COLO829 (cell line): Measurements from ENCODE around the gene IL10RA.
"Not testable (repeated sequence)": the region's sequence is repeated elsewhere in the genome, so short reads cannot be mapped to it uniquely, and the experiment has no call there.

Experiments used
- DNase-seq: peaks from one replicate; pipeline ENCODE4 v3.0.0; 2012; ENCODE audit warnings: low spot score

The IL10RA gene

DNA sequence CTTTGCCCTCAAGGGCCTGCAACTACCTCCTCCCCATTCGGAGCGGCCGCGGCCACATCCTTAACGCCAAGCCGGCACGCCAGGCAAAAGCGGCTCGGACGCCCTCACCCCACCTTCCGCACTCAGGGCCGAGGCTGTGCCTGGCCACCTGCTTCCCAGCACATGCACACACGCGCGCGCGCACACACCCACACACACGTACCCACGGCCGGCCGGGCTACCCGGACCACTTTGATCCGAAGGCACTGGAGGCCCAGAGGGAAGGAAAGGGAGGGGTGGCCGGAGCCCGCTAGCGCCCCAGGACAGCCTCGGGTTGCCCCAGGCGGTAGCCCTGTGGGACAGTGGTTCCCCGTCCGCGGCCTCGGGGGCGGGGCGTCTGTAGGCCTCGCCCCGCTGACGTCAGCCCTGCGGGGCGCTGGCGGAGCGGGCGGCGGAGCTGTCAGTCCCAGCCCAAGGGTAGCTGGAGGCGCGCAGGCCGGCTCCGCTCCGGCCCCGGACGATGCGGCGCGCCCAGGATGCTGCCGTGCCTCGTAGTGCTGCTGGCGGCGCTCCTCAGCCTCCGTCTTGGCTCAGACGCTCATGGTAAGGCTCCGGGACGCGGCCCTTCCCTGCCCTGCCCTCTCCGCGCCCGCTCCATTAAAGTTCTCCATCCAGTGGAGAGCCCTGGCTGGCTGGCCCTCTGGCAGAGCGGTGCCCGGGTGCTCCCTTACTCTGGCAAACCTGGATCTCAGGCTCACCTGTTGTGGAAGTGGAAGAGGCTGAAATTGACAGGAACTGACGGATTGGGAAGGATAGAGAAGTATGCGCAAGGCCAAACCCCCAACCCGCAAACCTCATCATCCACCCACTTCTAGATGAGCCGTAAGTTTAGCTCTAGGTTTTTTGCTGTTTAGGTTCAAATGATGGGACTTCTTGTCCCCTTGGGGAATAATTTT lies at the start of gene IL10RA:
TSS of gene IL10RA (plus strand) at position 442 of the 935 bp plus-strand sequence. CDS start at position 516, 74 bp downstream.
- DNase-seq: peak; percentile 23

DNA sequence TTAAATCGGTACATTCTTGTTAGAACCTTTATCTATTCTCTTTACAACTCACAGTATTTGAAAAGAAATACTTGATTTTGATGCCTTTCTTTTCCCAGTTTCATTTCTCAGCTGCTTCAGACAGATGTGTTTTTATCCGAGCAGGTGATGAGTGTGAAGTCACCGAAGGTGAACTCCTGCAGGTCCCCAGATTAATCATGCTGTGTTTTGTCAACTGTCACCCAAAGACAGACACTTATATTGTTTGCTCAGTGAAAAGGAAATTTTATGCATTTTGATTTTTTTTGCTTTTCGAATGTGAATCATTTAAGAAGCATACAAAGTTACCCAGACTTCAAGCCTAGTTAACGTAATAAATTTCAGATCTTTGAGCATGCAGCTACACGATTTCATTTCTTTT lies 49.2 kb upstream of the IL10RA start:
- no peak for DNase-seq

DNA sequence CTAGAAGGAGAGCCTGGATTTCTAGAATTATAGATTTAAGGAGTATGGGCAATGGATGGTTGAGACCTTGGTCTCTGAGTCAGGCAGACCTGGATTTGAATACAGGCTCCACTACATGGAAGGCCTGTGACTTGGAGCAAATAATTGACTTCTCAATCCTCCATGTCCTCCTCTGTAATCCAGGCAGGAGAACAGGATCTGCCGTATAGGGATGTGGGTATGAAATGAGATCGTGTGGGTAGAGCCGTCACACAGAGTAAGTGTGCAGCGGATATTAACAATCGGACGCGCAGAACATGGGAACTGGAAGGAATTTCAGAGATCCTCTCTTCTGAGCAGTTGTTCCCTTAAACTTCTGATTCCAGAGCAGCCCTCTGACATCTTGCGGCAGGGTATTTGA lies 45.5 kb upstream of the IL10RA start:
- no peak for DNase-seq

DNA sequence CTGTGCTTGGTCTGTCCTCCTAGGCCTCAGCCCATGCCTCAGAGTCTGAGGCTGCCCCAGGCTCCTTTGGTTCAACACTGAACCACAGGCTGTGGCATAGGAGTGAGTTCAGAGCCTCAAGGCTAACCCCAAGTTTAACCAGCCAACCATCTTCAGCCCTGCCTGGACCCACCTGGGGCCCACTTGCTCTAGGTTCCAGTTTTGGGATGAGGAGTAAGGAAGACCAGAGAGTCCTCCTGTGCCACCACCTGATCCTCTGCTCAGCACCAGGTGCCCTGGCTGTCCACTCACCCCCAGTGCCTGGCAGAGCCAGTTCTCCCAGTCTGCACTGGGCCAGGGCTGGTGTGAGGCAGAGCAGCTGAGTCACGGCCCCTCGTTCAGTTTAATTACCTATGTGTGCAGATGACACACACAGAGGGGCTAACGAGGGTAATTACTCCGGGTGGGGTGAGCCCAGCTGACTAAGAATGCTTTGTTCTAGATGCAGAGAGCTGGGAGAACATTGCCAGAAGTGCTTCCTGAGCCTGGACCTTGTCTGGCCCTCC lies 45.0 kb upstream of the IL10RA start:
- no peak for DNase-seq

DNA sequence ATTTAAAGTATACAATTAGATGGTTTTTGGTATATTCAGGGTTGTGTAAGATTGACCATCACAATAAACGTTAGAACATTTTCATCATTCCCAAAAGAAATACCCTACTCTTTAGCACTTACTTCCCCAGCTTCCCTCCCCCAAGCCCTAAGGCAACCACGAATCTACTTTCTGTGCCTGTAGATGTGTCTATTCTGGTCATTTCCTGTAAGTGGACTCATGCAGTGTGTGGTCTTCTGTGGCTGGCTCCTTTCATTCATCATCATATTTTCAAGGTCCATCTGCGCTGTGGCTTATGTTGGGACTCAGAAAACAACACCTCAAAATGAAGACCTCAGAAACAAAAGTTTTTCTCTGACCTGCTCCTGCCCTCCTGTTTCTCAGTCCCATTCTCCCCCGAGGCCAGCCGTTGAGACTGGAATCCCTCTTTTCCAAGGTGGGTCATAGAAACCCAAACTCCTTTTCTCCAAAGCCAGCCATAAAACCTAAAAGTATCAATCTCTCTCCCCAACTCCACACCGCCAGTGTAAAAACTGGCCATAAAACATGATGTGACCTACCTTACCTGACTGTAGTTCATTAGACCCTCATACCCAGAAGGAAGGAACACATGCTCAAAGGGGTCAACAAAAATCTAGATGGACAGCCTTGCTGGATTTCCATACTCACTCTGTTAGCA lies 44.1 kb upstream of the IL10RA start:
- no peak for DNase-seq

DNA sequence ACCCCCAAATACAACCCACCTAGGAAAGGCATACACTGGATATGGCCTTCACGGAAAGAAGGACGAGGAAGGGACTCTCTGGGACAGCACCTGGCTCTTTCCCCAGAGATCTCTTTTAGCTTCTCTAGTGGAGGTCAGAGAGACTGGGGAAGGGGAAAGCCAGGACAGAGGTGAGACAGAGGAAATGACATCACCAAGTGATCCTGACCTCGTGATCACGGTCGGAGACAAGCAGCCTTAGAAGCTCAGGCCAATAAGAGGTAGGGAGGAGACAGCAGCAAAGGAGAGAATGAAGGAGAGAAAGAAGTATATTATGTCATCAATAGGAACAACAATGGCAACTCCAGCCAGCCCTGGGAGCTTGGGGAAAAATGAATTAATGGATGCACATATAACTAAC lies 41.6 kb upstream of the IL10RA start:
- DNase-seq: no peak

DNA sequence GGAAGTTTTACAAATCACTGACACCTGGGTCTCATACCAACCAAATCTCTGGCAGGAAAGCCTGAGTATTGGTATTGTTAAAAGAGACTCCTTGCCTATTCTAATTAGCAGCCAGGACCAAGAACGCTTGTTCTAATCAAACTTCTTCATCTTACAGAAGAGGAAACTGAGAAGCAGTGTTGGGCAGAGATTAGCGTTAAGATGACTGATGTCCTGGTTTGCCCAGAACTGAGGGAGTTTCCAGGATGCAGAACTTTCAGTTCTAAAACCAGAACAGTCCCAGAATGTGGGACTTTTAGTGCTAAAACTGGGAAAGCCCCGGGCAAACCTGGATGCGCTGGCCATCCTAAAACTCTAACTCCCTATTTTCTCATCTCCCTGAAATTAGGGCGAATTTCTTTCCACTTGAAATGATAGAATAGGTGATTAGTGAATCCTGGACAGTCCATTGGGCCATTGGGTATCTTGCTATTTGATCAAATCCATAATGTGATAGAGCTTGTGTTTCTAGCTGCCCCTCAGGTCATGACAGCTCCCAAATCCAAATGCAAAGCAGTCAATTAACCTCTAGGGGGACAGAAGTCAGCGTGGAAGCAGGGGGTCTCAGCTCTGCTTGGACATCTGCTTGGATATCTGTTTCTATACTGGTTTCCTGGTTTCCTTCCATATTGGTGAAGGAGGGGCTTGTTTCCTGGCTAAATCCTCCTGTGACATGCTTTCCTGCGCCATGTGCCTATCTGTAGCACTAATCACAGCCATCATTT lies 41.0 kb upstream of the IL10RA start:
- no peak for DNase-seq

DNA sequence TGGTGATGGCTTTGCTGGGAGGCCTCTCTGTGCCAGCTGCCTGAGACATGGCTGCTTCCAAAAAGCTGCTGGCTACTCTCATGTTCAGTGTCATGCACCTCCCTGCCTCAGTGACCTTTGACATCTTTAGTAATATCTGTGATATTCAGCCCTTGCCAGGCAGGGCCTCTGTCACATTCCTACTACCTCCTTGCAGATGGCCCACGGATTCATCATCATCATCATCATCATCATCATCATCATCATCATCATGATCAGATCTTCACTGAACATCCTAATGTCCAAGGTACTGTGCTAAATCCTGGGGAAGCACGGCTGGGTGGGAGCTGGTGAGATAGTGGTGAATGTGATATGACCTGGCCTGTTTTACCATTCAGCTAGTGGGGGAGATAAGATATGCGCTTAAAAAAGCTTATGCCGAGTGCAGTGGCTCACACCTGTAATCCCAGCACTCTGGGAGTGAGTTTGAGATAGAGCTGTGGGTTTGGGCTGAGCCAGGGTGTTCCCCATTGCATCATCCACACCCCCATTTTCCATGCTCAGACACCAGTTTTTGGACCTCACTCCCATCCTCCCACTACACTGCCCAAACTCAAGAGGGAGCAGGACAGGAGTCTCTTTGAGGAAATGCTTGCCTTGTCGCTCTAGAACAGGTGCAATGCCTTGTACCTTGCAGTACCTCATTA lies 39.9 kb upstream of the IL10RA start:
- DNase-seq: no peak

DNA sequence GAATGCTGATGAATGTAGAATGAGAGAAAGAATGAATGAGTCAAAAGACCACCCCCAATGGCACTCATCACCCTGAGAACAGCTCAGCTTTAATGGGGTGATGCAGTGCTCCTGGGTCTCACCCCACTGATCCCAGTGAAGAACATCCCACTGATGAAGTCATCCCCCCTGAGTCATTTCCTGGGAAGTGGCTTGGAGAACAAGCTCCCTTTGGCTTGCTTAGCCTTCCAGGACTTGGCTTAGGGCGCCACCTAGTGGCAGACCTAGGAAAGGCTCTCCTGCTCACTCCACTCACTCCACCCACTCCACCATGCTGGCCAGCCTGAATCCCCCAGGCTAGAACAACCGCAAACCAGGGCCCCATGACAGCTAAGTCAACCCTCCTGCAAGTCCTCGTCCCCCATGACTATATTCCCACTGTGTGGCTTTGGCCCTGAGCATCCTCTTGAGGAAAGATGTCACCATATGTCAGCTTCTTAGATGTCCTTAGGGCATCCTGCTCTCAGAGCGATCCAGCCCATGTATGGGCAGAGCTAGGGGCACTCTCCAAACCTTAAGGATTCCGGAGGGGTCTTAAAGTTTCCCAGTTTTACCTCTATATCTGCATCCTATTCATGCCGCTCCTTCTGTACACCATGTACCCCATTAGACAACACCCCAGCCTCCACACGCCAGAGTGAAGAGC lies 39.2 kb upstream of the IL10RA start:
- peak; percentile 84 for DNase-seq

DNA sequence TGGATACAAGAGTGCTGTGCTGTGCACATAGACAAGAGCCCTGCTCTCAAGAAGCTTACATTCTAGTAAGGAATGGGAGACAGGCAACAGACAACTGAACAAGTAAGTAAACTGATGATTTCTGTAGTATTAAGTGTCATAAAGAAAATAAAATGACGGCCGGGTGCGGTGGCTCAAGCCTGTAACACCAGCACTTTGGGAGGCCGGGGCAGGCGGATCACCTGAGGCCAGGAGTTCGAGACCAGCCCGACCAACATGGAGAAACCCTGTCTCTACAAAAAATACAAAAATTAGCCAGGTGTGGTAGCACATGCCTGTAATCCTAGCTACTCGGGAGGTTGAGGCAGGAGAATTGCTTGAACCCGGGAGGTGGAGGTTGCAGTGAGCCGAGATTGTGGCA lies 38.4 kb upstream of the IL10RA start:
- DNase-seq: not testable (repeated sequence)

DNA sequence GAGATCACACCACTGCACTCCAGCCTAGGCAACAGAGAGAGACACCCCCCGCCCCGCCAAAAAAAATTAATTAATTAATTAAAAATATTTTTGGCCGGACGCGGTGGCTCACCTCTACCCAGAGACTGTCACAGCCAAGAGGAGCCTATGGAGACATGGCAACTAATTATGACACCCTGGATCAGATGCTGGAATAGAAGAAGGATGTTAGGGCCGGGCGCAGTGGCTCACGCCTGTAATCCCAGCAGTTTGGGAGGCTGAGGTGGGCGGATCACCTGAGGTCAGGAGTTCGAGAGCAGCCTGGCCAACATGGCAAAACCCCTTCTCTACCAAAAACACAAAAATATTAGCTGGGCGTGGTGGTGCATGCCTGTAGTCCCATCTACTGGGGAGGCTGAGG lies 37.7 kb upstream of the IL10RA start:
- DNase-seq: not testable (repeated sequence)

DNA sequence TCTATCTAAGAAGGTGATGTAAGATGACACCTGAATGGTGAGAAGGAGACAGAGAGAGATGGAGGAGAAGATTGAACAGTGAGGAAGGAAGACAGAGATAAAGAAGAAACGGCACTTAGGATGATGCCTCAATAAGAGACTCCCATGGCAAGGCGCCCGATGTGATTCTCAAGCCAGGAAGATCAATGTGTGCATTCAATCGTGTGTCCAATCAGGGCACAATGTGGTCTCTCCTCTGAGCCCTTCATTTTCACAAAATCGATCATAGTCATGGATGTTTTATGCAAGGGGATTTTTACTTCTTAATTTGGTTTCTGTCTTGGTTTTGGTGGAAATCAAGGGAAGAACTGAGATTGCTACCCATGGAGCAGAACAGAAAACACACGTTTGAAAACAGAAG lies 37.1 kb upstream of the IL10RA start:
- DNase-seq: no peak

DNA sequence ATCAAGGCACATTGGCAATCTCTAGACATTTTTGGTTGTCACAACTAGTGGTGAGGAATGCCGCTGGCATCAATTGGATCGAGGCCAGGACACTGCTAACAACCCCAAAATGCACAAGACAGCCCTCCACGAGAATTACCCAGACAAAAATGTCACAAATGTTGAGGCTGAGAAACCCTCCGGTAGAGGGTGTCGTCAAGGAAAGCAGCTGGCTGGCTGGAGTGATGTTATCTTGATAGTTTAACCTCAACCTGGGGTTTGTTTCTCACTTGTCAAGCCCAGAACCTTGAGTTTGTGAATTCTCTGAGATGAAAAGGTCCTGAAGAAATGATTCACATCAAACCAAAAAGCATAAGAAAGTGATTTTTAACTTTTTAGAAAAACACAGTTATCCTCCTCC lies 35.9 kb upstream of the IL10RA start:
- no peak for DNase-seq

DNA sequence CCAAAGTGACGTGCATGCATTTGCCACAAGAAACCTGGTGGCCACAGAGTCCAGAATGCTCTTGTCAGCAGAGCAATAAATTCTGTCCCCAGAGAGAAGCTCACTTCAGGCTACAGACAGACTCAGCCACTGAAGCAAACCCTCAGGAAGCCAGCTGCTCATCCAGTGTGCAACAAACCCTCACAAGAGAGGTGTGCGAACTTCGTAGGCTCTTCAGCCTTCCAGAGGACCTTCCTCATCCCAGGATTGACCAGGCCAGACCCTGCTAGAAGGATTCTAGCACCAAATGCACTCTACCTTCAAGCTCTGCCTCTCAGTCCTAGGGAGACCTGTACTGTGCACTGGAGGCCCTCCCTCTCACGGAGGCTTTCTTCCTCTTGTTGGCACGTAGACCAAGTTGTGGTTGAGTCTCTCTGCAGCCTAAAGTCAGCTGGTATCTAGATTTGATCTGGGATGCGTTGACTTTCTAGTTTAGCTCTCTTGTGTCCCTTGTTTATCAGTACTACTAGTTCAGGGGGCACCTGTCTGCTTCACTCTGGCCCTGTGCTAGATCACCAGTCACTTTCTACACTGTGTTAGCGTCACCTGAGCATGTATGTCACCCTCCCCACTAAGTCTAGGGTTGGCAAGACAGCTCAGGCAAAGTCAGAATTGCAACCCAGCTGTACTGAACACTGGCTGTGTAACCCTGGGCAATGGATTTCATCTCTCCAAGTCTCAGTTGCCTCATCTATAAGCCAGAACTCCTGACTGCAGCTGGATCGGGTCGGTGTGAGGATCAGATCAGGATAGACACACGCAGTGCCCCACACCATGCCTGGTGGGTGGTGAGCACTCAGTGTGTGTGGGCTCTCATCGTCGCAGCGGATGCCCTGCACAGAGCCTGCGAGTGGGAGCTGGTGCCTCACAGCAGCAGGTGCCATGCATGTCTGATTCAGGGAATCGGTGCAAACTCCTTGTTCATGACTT lies 34.9 kb upstream of the IL10RA start:
- DNase-seq: no peak

DNA sequence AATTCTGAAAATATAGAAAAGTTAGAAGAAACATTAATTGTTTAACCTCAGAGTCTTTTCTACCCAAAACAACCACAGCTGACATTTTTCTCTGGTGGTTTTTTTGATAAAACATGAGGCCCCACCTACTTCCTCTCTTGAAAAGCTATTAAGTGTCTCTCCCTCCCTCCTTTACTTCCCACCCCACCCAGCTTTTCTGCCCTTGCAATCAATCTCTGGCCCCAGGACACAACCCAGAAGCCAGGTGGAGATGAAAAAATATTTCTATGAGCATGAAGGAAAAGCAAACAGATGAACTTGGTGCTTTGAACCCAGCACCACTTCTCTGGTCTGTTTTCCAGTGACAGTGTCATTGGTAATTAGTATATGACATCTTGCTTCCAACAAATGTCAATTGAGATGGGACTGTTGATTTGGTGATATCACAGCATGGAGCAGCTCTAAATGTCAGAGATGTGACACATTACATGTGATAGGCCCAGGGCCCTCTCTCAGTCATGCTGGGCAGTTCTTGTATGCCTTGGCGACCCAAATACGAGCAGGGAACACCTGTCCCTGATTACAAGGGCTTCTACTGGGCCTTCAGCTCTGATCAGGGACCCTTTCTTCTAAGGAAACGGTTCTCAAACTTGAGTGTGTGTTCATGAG lies 33.0 kb upstream of the IL10RA start:
- no peak for DNase-seq

DNA sequence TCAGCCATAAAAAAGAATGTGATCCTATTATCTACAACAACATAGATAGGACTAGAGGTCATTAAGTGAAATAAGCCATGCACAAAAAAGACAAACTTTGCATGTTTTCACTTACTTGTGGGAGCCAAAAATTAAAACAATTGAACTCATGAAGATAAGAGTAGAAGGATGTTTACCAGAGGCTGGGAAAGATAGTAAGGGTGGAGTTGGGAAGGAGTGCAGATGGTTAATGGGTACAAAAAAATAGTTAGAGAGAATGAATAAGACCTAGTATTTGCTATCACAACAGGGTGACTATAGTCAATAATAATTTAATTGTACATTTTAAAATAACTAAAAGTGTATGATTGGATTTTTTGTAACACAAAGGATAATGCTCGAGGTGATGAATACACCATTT lies 27.2 kb upstream of the IL10RA start:
- no peak for DNase-seq

DNA sequence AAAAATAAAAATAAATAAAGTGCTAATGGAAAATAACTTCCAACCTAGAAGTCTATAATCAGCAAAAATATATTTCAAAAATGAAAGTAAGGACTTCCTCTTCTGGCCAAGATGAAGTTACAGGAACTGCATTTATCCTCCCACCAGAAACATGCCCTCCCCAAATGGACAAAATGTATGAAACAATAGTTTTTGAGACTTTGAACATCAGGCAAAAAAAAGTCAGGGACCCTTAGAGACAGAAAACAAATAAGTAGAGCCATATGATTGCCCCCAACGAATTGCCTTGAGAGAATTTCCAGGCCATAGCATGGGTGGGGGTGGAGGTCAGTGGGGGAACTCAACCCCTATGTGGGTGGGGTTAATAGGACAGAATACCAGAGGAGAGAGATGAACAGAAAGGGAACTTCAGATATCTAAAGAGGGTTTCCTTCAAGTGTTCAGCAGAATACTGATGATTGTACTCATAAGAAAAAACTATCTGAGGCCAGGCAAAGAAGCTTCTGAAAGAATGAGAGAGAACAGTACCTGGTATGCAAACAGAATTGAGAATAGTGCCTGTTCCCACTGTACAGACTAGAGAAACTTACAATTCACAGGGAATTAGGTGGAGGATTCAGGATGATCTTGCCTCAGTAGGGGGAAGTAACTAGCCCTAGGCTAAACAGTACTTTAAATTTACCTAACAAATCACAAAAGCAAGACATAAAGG lies 26.6 kb upstream of the IL10RA start:
- DNase-seq: no peak

DNA sequence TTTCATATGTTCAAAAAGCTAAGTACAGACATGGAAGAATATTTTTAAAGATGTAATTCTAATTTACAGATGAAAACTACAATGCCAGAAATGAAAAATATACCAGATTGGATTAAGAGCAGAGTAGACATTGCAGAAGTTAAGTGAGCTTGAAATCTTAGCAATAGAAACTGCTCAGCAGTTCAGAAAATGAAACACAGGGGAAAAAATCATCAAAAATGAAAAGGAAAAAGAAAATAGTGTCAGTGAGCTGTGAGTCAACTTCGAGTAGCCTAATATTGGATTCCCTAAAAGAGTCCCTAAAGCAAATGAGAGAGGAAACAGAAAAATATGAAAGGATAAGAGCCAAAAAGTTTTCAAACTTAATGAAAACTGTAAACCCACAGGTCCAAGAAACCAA lies 25.8 kb upstream of the IL10RA start:
- no peak for DNase-seq

DNA sequence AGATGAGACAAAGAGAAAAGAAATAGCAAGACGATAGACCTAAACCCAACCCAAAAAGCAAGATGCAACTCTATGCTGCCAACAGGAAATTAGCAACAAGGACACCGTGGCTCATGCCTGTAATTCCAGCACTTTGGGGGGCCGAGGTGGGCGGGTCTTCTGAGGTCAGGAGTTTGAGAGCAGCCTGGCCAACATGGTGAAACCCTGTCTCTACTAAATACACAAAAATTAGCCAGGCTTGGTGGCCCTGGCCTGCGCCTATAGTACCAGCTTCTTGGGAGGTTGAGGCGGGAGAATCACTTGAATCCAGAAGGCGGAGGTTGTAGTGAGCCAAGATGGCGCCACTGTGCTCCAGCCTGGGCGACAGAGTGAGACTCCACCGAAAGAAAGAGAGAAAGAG lies 24.3 kb upstream of the IL10RA start:
- no peak for DNase-seq
